ENCODE results near the gene HTRA3.

Gene HTRA3

DNA sequence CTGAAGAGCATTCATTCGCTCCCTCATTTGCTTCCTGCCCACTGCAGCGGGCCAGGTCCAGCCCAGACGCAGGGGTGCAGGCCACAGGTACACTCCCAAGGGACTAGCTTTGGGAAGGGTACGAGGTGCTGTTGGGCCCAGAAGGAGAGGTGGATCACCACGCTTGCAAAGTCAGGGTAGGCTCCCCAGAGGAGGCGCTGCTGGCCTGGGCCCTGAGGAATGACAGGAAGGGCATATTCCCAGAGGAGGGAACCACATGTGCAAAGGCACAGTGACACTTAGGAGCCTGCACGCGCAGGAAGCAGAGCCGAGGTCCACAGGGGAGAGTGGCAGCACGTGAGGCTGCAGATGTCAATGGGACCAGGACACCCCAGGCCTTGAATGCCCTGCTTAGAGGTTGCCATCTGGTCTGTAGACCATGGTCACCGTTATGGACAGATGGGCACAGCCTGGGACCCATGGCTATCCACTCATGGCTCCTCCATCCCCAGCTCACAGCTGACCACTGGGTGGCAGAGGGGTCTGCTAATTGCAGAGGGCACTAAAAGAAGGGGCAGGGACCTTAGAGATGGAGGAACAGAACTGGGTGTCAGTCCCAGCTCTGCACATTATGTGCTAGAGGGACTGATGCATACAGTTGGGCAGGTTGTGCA is 7.9 kb downstream of the HTRA3 start:
- no peaks in the 10 kb centered on the region for H3K9me3 ChIP-seq (ENCODE audit: insufficient read depth, low read length)
- no peak overlapping the region for H3K27ac ChIP-seq (ENCODE audit: low read length)
- no peaks in the 10 kb centered on the region for H3K4me1 ChIP-seq (ENCODE audit: low read length)
- H3K4me3 ChIP-seq (ENCODE audit: low read length) = no peak overlapping the region
- H3K27me3 ChIP-seq (ENCODE audit: low read depth, low read length) = no peaks in the 10 kb centered on the region
- H3K79me2 ChIP-seq (ENCODE audit: low read length) = no peaks in the 10 kb centered on the region
- H3K36me3 ChIP-seq (replicated peaks; ENCODE audit: low read depth, low read length) = no peaks in the 10 kb centered on the region
- H3K9ac ChIP-seq (ENCODE audit: low read length) = no peak overlapping the region
- H2AFZ ChIP-seq (ENCODE audit: low read depth, low read length) = no peak overlapping the region
- H4K20me1 ChIP-seq (ENCODE audit: insufficient read depth, low read length) = no peaks in the 10 kb centered on the region
- H3K4me2 ChIP-seq (ENCODE audit: low read length) = no peak overlapping the region
- TF ChIP-seq EZH2phosphoT487 (IDR thresholded peaks at IDR 0.05; ENCODE audit: low read depth) = no peak
- TF ChIP-seq, protein P1, sequence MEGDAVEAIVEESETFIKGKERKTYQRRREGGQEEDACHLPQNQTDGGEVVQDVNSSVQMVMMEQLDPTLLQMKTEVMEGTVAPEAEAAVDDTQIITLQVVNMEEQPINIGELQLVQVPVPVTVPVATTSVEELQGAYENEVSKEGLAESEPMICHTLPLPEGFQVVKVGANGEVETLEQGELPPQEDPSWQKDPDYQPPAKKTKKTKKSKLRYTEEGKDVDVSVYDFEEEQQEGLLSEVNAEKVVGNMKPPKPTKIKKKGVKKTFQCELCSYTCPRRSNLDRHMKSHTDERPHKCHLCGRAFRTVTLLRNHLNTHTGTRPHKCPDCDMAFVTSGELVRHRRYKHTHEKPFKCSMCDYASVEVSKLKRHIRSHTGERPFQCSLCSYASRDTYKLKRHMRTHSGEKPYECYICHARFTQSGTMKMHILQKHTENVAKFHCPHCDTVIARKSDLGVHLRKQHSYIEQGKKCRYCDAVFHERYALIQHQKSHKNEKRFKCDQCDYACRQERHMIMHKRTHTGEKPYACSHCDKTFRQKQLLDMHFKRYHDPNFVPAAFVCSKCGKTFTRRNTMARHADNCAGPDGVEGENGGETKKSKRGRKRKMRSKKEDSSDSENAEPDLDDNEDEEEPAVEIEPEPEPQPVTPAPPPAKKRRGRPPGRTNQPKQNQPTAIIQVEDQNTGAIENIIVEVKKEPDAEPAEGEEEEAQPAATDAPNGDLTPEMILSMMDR (IDR thresholded peaks at IDR 0.05; ENCODE audit: low read depth, low read length) = no peak

DNA sequence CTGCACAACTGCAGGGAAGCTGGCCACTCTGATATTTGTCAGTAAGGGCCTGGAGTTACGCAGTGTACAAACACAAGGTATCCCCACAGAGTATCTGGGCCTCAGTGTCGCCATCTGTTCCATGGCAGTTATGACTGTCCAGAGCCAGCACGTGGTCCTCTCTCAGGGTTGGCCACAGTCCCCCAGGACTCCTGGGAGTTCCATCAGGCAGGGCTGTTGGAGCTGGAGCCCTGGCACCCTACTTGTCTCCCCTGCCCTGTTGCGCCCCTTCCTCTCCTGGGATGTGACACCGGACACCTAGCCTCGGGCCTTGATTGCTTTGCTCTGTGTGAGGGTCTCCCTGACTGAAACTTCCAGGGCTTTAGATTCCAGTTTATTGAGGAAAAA is 8.4 kb downstream of the HTRA3 start:
- no peak overlapping the region for H3K27ac ChIP-seq (ENCODE audit: low read length)
- no peaks in the 10 kb centered on the region for H3K9me3 ChIP-seq (ENCODE audit: insufficient read depth, low read length)
- H2AFZ ChIP-seq (ENCODE audit: low read depth, low read length) = no peak overlapping the region
- H3K27me3 ChIP-seq (ENCODE audit: low read depth, low read length) = no peaks in the 10 kb centered on the region
- no peak for TF ChIP-seq EZH2phosphoT487 (IDR thresholded peaks at IDR 0.05; ENCODE audit: low read depth)
- TF ChIP-seq, protein P1 (IDR thresholded peaks at IDR 0.05; ENCODE audit: low read depth, low read length) = no peak
- H3K36me3 ChIP-seq (replicated peaks; ENCODE audit: low read depth, low read length) = no peaks in the 10 kb centered on the region
- H3K9ac ChIP-seq (ENCODE audit: low read length) = no peak overlapping the region
- no peak overlapping the region for H3K4me2 ChIP-seq (ENCODE audit: low read length)
- no peaks in the 10 kb centered on the region for H4K20me1 ChIP-seq (ENCODE audit: insufficient read depth, low read length)
- H3K79me2 ChIP-seq (ENCODE audit: low read length) = no peaks in the 10 kb centered on the region
- no peak overlapping the region for H3K4me3 ChIP-seq (ENCODE audit: low read length)
- no peaks in the 10 kb centered on the region for H3K4me1 ChIP-seq (ENCODE audit: low read length)

DNA sequence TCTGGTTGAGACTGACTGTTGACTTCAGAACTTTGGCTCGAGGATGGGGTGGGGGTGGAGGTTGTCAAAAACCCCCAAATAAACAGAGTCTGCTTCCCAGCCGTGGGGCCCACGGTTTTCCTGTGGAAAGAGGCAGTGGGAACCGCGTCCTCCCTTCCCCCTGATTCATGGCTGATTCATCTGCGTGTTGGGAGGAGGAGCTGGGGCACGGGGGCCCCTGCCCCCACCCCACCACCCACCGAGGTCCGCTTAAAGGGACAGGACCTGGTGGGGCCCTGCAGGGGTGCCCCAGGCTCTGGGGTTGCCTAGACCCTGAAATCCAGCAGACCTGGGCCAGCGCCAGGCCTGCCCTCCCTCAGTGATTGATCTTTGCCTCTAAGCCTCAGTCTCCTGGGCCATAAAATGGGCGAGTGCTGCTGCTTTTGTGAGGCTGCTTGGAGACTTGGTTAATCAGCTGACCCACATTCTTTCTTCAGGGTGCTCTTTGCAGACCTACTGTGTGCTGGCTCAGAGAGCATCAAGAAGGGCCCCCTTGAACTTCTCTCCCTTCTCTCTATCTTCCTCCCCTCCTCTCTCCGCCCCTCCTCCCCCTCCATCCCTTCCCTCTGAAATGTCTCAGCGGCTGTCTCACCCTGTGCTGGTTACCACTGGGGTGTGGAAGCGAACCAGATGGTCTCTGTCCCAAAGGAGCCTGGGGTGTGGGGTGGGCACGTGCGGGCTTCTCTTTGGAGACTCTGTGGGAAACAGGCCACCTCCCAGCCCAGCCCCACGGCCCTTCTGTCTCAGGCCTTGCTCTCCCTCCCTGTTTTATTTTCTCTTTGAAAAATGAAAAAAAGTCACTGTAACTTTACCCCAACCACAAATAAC is 9.1 kb downstream of the HTRA3 start:
- Histone ChIP-seq H4K20me1 (ENCODE audit: insufficient read depth, low read length) (no peaks in the 10 kb centered on the region), H2AFZ (ENCODE audit: low read depth, low read length) (no peak overlapping the region), H3K9ac (ENCODE audit: low read length) (no peak overlapping the region), H3K9me3 (ENCODE audit: insufficient read depth, low read length) (no peaks in the 10 kb centered on the region), H3K27ac (ENCODE audit: low read length) (no peak overlapping the region), H3K36me3 (replicated peaks; ENCODE audit: low read depth, low read length) (no peaks in the 10 kb centered on the region), H3K4me3 (ENCODE audit: low read length) (no peak overlapping the region), H3K4me1 (ENCODE audit: low read length) (no peaks in the 10 kb centered on the region; the same call in 1 of the 2 replicates), H3K4me2 (ENCODE audit: low read length) (no peak overlapping the region), H3K27me3 (ENCODE audit: low read depth, low read length) (no peaks in the 10 kb centered on the region), H3K79me2 (ENCODE audit: low read length) (no peaks in the 10 kb centered on the region)
- TF ChIP-seq, protein P1 (IDR thresholded peaks at IDR 0.05; ENCODE audit: low read depth, low read length) = no peak
- TF ChIP-seq EZH2phosphoT487 (IDR thresholded peaks at IDR 0.05; ENCODE audit: low read depth) = no peak
